ENCODE measurements around the gene DDB1.
A peak's percentile ranks its signal among the peaks of the same experiment; 100 is the strongest.

DNA sequence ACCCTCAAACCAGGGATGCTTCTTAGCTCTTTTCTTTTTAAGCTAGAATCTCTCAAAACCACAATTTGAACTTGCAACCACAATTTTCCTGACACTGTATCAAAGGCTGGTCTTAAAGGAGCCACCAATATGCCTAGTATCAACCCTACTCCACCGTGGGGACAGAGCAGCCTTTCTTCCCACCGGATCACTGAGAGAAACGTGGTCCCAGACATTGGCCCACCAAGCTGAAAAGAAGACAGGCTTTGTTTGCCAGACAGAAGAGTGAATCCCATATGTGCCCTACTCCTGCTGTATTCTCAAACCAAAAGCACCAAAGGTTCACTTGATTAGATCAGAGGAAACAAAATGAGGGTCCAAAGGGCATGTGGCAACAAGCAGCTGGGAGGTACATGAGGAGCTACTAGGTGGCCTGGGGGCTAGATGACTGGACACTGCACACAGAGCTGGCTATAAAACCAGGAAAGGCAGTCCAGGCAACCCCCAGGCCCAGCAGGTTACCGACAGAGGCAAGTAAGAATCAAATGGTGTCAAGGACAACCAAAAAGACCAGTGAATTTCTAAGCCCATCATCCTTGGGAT, 34.2 kb downstream of the DDB1 start:
- TF ChIP-seq POU2F2 (IDR thresholded peaks at IDR 0.05; ENCODE audit: low read depth, low read length) (no peak), TAF1 (IDR thresholded peaks at IDR 0.05; ENCODE audit: low read depth, low read length) (no peak), POLR2A (IDR thresholded peaks at IDR 0.05; ENCODE audit: low read depth, low read length) (no peak), POLR2AphosphoS5 (IDR thresholded peaks at IDR 0.05; ENCODE audit: low read depth, low read length) (peak; percentile 30; the same call in 1 of the 2 replicates)
